NCI-H2171 treated with DMSO at 0.1 percent for 48 hours (cell line): Measurements from ENCODE around the gene ULBP3.
"Not testable (repeated sequence)": the region's sequence is repeated elsewhere in the genome, so short reads cannot be mapped to it uniquely, and the experiment has no call there.

Source experiments
- DNase-seq: peaks from one replicate; lab custom pipeline; 2025; lab: John Stamatoyannopoulos, UW

The ULBP3 gene

GRCh38 chr6:150015281-150016001 lies 53.5 kb downstream of the ULBP3 start:
- not testable (repeated sequence) for DNase-seq

- DNase-seq: not testable (repeated sequence)
These were observed 54.2 kb downstream of the ULBP3 start for GRCh38 chr6:150014623-150015280.

GRCh38 chr6:150013785-150014622 lies 54.9 kb downstream of the ULBP3 start:
- DNase-seq: not testable (repeated sequence)

GRCh38 chr6:150012846-150013784 lies 55.8 kb downstream of the ULBP3 start:
- not testable (repeated sequence) for DNase-seq
